ENCODE data around the gene NRGN. TPM values are rescaled to one million over a fixed set of nuclear protein-coding genes. Genes with fewer than 3 reads are reported as not detected.

Gene NRGN
- 0.20 and 0.65 TPM in 2 replicates for total RNA-seq

- peak; percentile 91 for DNase-seq (ENCODE audit: low read depth in 2 of 2)
These were observed at the start of gene NRGN for GRCh38 chr11:124739479-124740276. Gene NRGN, plus strand, starts transcription at chr11:124739942. Its CDS starts 143 bp downstream, at chr11:124740085.

GRCh38 chr11:124693142-124693541 is 46.6 kb upstream of the NRGN start:
- DNase-seq (ENCODE audit: low read depth in 2 of 2) = no peak

- no peak for DNase-seq (ENCODE audit: low read depth in 2 of 2)
These were observed 40.2 kb upstream of the NRGN start for GRCh38 chr11:124699547-124699946.

- no peak for DNase-seq (ENCODE audit: low read depth in 2 of 2)
These were observed 39.7 kb upstream of the NRGN start for GRCh38 chr11:124700028-124700427.

GRCh38 chr11:124707829-124708228 is 31.9 kb upstream of the NRGN start:
- DNase-seq (ENCODE audit: low read depth in 2 of 2) = no peak

GRCh38 chr11:124712392-124712791 is 27.4 kb upstream of the NRGN start:
- DNase-seq (ENCODE audit: low read depth in 2 of 2) = no peak

GRCh38 chr11:124716591-124716990 is 23.2 kb upstream of the NRGN start:
- peak in 1 of 2 donors; percentile 59 for DNase-seq (ENCODE audit: low read depth in 2 of 2)

- peak in 1 of 2 donors; percentile 80 for DNase-seq (ENCODE audit: low read depth in 2 of 2)
These were observed 22.3 kb upstream of the NRGN start for GRCh38 chr11:124717421-124717785.

GRCh38 chr11:124717786-124718651 is 21.7 kb upstream of the NRGN start:
- peak; percentile 28 to 49 for DNase-seq (ENCODE audit: low read depth in 2 of 2)

GRCh38 chr11:124718801-124719200 is 20.9 kb upstream of the NRGN start:
- DNase-seq (ENCODE audit: low read depth in 2 of 2) = no peak

GRCh38 chr11:124719534-124719933 is 20.2 kb upstream of the NRGN start:
- no peak for DNase-seq (ENCODE audit: low read depth in 2 of 2)

- DNase-seq (ENCODE audit: low read depth in 2 of 2) = no peak
These were observed 17.6 kb upstream of the NRGN start for GRCh38 chr11:124722176-124722575.

- peak; percentile 23 for DNase-seq (ENCODE audit: low read depth in 2 of 2)
These were observed 14.6 kb upstream of the NRGN start for GRCh38 chr11:124724979-124725718.

- peak in 1 of 2 donors; percentile 91 for DNase-seq (ENCODE audit: low read depth in 2 of 2)
These were observed 14.0 kb upstream of the NRGN start for GRCh38 chr11:124725719-124726105.

GRCh38 chr11:124727474-124727873 is 12.3 kb upstream of the NRGN start:
- DNase-seq (ENCODE audit: low read depth in 2 of 2) = no peak

GRCh38 chr11:124728134-124728533 is 11.6 kb upstream of the NRGN start:
- DNase-seq (ENCODE audit: low read depth in 2 of 2) = no peak

GRCh38 chr11:124729571-124729970 is 10.2 kb upstream of the NRGN start:
- no peak for DNase-seq (ENCODE audit: low read depth in 2 of 2)

GRCh38 chr11:124732230-124732629 is 7.5 kb upstream of the NRGN start:
- no peak for DNase-seq (ENCODE audit: low read depth in 2 of 2)

- DNase-seq (ENCODE audit: low read depth in 2 of 2) = no peak
These were observed 3.0 kb upstream of the NRGN start for GRCh38 chr11:124736736-124737135.

- no peak for DNase-seq (ENCODE audit: low read depth in 2 of 2)
These were observed 2.0 kb upstream of the NRGN start for GRCh38 chr11:124737638-124738305.

Measured in lung microvascular endothelial cell (primary cell).